VCaP (cell line): ENCODE data around the gene SPACA6.

Experiments used
- H3K27ac ChIP-seq: fragments of 450-650 bp; 2 replicates; pipeline ENCODE4 v1.5.1; 2017
- CTCF ChIP-seq: fragments of 450-650 bp; conservative IDR thresholded peaks from 2 replicates; pipeline ENCODE4 v1.5.1; 2017; ENCODE audit warnings: mild to moderate bottlenecking, moderate library complexity

The SPACA6 gene

GRCh38 chr19:51680474-51680873 is 12.7 kb upstream of the SPACA6 start:
- no peak for TF ChIP-seq CTCF
- no peak overlapping the region for H3K27ac ChIP-seq

GRCh38 chr19:51681286-51681941 is 11.7 kb upstream of the SPACA6 start:
- no peak overlapping the region for H3K27ac ChIP-seq
- TF ChIP-seq CTCF = no peak

- TF ChIP-seq CTCF = no peak
- no peak overlapping the region for H3K27ac ChIP-seq
These were observed 7.0 kb upstream of the SPACA6 start for GRCh38 chr19:51686171-51686570.

- H3K27ac ChIP-seq = peak overlapping the region; percentile 96
- TF ChIP-seq CTCF = no peak
These were observed 5.1 kb upstream of the SPACA6 start for GRCh38 chr19:51687791-51688670.

- H3K27ac ChIP-seq = peak overlapping the region; percentile 96
- no peak for TF ChIP-seq CTCF
These were observed 4.2 kb upstream of the SPACA6 start for GRCh38 chr19:51688671-51689571.

GRCh38 chr19:51689751-51690453 is 3.2 kb upstream of the SPACA6 start:
- no peak for TF ChIP-seq CTCF
- H3K27ac ChIP-seq = peak overlapping the region; percentile 96
